ENCODE results near the gene ANXA4.

DNA sequence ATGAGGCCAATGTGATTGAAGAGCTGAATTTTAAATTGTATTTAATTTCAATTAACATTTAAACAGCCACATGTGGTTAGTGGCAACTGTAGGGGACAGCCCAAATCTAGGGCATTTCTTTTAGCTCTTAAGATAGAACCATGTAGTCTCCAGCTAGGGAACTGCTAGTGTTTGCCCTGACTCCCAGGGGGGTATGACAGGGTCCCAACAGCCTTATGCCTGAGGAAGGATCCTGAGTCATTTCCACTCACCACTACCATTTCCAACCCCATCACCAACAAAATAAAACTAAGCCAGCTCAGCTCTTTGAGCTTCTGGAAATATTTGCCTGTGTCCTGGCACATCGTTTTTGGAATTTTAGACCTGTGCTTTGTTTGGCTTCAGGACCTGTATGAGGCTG is 73.8 kb downstream of the ANXA4 start:
- no peak for TF ChIP-seq POLR2A (IDR thresholded peaks at IDR 0.05; ENCODE audit: low read depth, low read length)
- no peak for TF ChIP-seq POLR2AphosphoS5 (IDR thresholded peaks at IDR 0.05; ENCODE audit: low read depth, low read length)
- TF ChIP-seq TAF1 (IDR thresholded peaks at IDR 0.05; ENCODE audit: low read depth, low read length) = no peak
- TF ChIP-seq SPI1 (IDR thresholded peaks at IDR 0.05; ENCODE audit: low read depth, low read length) = no peak
- no peak for TF ChIP-seq POU2F2 (IDR thresholded peaks at IDR 0.05; ENCODE audit: low read depth, low read length)
